Endothelial cell (in vitro differentiated cells): ENCODE measurements around the gene ERGIC1. TPM values are rescaled to one million over a fixed set of nuclear protein-coding genes. Genes with fewer than 3 reads are reported as not detected.

Experiments used
- DNase-seq: peaks from one replicate; pipeline ENCODE4 v3.0.0; 2021; ENCODE audit warnings: low spot score
- H3K27ac Mint-ChIP-seq: one replicate; pipeline ENCODE4 v1.8.0; 2021; ENCODE audit warnings: mixed read lengths, inconsistent platforms; ENCODE audit not compliant: unreplicated experiment
- H3K27me3 Mint-ChIP-seq: one replicate; pipeline ENCODE4 v1.8.0; 2021; ENCODE audit warnings: mild to moderate bottlenecking, moderate library complexity, mixed read lengths, inconsistent platforms; ENCODE audit not compliant: unreplicated experiment
- H3K36me3 Mint-ChIP-seq: one replicate; pipeline ENCODE4 v1.8.0; 2021; ENCODE audit warnings: mild to moderate bottlenecking, low read depth, mixed read lengths, inconsistent platforms; ENCODE audit not compliant: unreplicated experiment
- H3K4me1 Mint-ChIP-seq: one replicate; pipeline ENCODE4 v1.8.0; 2021; ENCODE audit warnings: mild to moderate bottlenecking, mixed read lengths, inconsistent platforms; ENCODE audit not compliant: unreplicated experiment
- H3K4me3 Mint-ChIP-seq: one replicate; pipeline ENCODE4 v1.8.0; 2021; ENCODE audit warnings: mild to moderate bottlenecking, mixed read lengths, inconsistent platforms; ENCODE audit not compliant: unreplicated experiment
- H3K9me3 Mint-ChIP-seq: one replicate; pipeline ENCODE4 v1.8.0; 2021; ENCODE audit warnings: mixed read lengths, inconsistent platforms; ENCODE audit not compliant: unreplicated experiment
- CTCF ChIP-seq: fragments of 200-600 bp; sonication (generic); IDR thresholded peaks from one replicate; pipeline ENCODE4 v1.5.0; 2021; ENCODE audit warnings: antibody characterized with exemption; ENCODE audit not compliant: unreplicated experiment
- total RNA-seq: library from RNA; stranded (reverse); fragmentation: NEBNext Ultra II Directional; extraction: Animal tissue kit (Norgen Biotek cat#: 25700); gene quantifications from one replicate; pipeline ENCODE4 v1.2.1, GENCODE V29; 2021; ENCODE audit not compliant: unreplicated experiment

ERGIC1 gene
- total RNA-seq, 1 donor from 2014 or later = 67.1 TPM

GRCh38 chr5:172932313-172933017 lies 98.4 kb downstream of the ERGIC1 start:
- Mint-ChIP-seq H3K4me3 (no peak overlapping the region), H3K4me1 (peaks cover 24% of the 10 kb centered on the region), H3K27me3 (peaks cover 11% of the 10 kb centered on the region), H3K27ac (no peak overlapping the region), H3K36me3 (peaks cover 19% of the 10 kb centered on the region), H3K9me3 (no peaks in the 10 kb centered on the region)
- peak; percentile 94 for TF ChIP-seq CTCF
- DNase-seq = peak; percentile 75

DNA sequence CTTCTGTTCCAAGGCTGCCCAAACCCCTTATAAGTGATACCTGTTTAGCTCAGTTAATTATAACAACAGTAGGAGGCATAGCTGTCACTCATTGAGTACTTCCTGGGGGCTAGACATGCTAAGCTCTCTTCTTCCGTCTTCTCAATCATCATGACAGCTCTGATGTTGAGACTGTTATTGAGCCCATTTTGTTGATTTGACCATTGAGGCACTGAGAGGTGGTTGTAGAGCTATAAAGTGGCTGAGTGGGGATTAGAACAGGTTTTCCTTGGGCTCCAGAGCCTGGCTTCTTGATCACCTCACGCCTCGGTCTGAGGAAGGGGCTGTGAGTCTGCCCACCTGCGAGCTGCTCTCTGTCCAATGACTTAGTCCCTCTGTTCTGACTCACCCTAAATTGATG lies 99.2 kb downstream of the ERGIC1 start:
- Mint-ChIP-seq H3K4me1 (peaks cover 24% of the 10 kb centered on the region), H3K36me3 (peaks cover 15% of the 10 kb centered on the region), H3K9me3 (no peaks in the 10 kb centered on the region), H3K27ac (no peak overlapping the region), H3K27me3 (peaks cover 11% of the 10 kb centered on the region), H3K4me3 (no peak overlapping the region)
- DNase-seq = no peak
- no peak for TF ChIP-seq CTCF

- Mint-ChIP-seq H3K9me3 (no peaks in the 10 kb centered on the region), H3K36me3 (peaks cover 11% of the 10 kb centered on the region), H3K4me3 (no peak overlapping the region), H3K27me3 (peaks cover 6% of the 10 kb centered on the region), H3K4me1 (peaks cover 20% of the 10 kb centered on the region), H3K27ac (no peak overlapping the region)
- no peak for TF ChIP-seq CTCF
- DNase-seq = no peak
These were observed 101.0 kb downstream of the ERGIC1 start for GRCh38 chr5:172935096-172935495.

GRCh38 chr5:172936401-172936800 lies 102.3 kb downstream of the ERGIC1 start:
- no peaks in the 10 kb centered on the region for H3K9me3 Mint-ChIP-seq
- H3K4me3 Mint-ChIP-seq = no peak overlapping the region
- no peak overlapping the region for H3K27ac Mint-ChIP-seq
- no peak for TF ChIP-seq CTCF
- H3K27me3 Mint-ChIP-seq = peaks cover 6% of the 10 kb centered on the region
- no peak for DNase-seq
- H3K36me3 Mint-ChIP-seq = peaks cover 11% of the 10 kb centered on the region
- peaks cover 9% of the 10 kb centered on the region for H3K4me1 Mint-ChIP-seq

- Mint-ChIP-seq H3K4me1 (peaks cover 6% of the 10 kb centered on the region), H3K27me3 (peaks cover 6% of the 10 kb centered on the region), H3K9me3 (no peaks in the 10 kb centered on the region), H3K36me3 (peaks cover 11% of the 10 kb centered on the region), H3K4me3 (no peak overlapping the region), H3K27ac (no peak overlapping the region)
- peak; percentile 27 for DNase-seq
- TF ChIP-seq CTCF = peak; percentile 28
These were observed 105.0 kb downstream of the ERGIC1 start for GRCh38 chr5:172939071-172939470.
